ENCODE measurements around the gene NOLC1.

- TF ChIP-seq POLR2A (IDR thresholded peaks at IDR 0.05; ENCODE audit: low read length) (no peak), GATA1 (IDR thresholded peaks at IDR 0.05; ENCODE audit: low read depth, low read length) (no peak)
Observed at GRCh38 chr10:102140218-102140617, 12.0 kb upstream of the NOLC1 start.
